Activated CD4-positive, alpha-beta T cell treated with anti-CD3 and anti-CD28 coated beads, Interleukin-10, Interleukin-2, amounts not matched to agents 100 ng/mL and 50 ng/mL, durations not matched to agents 16 hours and 8 hours (primary cell): ENCODE results near the gene NUDT11.
"Not testable (repeated sequence)": the region's sequence is repeated elsewhere in the genome, so short reads cannot be mapped to it uniquely, and the experiment has no call there.

Experiments used
- DNase-seq: peaks from one replicate; pipeline ENCODE4 v3.0.0-alpha.2; 2020

The NUDT11 gene

GRCh38 chrX:51496501-51497291, at the start of gene NUDT11:
Gene NUDT11, minus strand, starts transcription at chrX:51496592. Its CDS starts 148 bp downstream, at chrX:51496444.
- DNase-seq = peak; percentile 56

GRCh38 chrX:51520393-51520792, 24.0 kb upstream of the NUDT11 start:
- DNase-seq = no peak

DNA sequence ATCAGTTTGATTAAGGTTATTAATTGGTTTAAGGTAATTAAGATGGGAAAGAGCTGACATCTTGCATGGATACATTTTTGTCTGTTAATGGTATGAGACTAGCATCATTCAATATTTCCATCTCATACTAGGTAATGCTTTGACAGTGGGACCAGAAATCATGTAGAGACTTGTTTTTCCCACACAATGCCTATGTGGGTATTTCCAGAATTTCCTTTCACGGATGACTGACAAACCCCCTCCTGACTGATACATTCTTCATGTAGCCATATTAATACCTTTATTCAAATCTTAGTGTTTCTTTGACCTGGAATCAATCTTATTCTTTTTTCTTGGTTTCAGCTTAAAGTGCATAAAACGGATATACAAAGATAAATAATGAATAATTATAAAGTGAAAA, 22.7 kb upstream of the NUDT11 start:
- not testable (repeated sequence) for DNase-seq

DNA sequence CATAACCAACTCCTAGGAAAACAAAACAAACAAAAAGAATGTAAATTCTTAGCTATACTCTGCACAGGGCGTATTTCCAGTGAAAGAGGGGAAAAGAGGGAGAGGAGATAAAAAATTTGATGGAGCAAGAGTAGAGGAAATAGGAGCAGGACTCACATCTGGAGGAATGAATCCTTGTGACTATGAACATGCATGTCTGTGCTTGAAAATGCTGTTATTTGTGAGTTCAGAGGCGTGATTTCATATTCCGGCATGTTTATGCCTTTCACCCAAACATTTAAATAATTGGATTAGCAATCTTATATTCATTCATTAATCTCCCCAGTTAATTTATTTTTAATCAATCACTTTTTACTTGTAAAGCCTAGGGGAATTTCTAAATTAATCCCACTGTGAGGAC, 11.2 kb upstream of the NUDT11 start:
- DNase-seq = no peak

DNA sequence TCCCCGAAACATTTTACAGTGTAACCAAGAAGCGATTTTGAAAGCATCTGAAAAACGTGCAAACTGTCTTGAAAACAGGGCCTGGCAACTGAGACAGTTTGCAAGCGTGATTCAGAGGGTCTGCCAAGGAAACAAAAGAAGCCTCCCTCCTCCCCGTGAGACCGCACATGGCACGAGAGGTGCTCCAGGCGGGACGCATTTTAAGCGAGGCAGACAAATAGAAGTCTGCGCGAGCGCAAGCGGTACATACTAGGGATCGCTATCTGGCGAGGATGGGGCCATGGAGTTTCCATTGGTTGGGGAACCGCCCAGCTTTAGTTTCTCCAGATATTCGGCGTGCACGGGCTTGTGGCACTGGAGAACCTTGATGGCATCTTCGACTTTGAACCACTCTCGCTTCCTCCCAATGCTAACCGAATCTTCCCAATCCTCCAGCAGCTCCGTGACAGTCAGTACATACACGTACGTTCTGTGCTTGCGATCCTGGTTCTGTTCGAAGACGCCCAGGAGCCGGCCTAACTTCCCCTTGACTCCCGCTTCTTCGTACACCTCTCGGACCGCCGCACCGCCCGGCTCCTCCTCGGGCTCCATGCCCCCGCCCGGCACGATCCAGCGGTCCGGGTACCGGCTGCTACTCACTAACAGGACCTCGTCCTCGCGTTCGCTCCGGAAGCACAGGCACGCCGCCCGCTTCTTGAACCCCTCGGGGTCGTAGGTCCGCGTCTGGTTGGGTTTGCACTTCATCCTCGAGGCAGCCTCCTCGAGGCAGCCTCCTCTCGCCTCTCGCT, 497 bp downstream of the NUDT11 start:
- DNase-seq = peak; percentile 5

- no peak for DNase-seq
Observed at GRCh38 chrX:51494409-51494808, 2.0 kb downstream of the NUDT11 start.

DNA sequence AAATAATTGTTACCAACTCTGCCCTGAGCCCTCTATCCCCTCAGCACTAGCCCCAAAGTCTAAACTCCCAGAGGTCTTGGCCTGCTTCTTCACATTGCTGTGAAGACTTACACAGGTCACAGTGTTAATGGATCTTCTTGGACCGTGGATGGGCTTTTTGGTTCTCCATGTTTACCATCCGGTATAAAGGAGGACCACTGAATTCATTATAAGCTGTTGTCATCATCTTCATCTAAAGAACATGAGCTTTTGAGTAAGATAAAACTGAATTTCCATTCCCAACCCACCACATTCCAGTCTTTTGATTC, 8.5 kb downstream of the NUDT11 start:
- DNase-seq = no peak

GRCh38 chrX:51484616-51485015, 11.8 kb downstream of the NUDT11 start:
- DNase-seq = no peak

GRCh38 chrX:51482411-51482810, 14.0 kb downstream of the NUDT11 start:
- not testable (repeated sequence) for DNase-seq

- no peak for DNase-seq
Observed at GRCh38 chrX:51476930-51477329, 19.5 kb downstream of the NUDT11 start.

DNA sequence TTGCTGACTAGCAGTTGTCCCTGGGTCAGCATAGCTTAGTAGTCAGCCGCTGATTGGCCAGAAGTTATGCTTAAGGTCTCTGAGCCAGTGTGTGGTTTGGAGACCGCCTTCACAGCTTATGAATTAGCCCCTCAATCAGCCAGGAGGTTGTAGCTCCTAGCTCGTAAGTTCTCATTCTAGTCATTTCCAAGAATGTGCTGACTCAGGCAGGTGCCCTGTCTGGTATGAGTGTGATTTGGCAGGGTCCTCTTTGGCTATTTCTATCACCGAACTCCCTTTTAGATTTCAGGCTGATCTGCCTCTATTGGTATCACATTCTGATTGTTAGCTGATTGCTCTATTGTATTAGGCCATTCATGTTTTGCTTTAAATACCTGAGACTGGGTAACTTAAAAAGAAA, 33.1 kb downstream of the NUDT11 start:
- no peak for DNase-seq

GRCh38 chrX:51461053-51462044, 35.0 kb downstream of the NUDT11 start:
- peak; percentile 49 for DNase-seq

GRCh38 chrX:51459125-51459524, 37.3 kb downstream of the NUDT11 start:
- DNase-seq = peak; percentile 64

DNA sequence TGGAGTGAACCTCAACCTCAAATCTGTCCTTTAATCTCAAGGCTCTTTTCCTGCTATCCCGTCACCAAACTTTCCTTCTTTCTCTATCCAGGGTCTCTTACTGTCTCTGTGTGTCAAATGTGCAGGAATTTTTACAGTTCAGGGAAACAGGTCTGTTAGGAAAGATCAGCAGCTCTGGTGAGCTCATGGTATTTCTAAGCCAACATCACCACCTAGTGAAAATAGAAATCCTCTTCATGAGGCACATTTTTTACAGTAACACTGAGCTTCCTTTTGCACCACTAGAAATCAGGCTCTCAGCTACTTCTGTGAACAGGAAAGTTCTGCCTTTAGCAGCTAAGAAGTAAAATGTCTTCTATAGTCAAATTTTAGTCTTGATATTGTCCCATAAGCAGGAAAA, 39.6 kb downstream of the NUDT11 start:
- no peak for DNase-seq

DNA sequence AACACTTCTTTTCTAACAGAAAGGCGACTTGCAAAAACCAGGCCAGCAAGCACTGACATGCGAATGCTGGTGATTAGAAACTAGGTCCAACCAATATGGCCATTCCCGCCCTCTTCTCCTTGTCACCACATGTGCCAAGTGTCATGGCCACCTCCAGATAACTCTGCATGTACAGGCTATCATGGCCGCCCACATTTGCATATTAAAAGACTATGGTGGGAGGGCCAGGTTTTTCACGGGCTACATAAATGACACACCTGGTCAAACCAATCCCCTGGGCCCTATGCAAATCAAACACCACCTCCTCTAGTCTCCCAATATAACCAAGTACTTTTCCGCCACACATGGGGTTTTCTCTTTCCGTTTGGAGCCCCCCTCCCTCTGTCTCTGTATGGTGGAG, 40.1 kb downstream of the NUDT11 start:
- DNase-seq = no peak

DNA sequence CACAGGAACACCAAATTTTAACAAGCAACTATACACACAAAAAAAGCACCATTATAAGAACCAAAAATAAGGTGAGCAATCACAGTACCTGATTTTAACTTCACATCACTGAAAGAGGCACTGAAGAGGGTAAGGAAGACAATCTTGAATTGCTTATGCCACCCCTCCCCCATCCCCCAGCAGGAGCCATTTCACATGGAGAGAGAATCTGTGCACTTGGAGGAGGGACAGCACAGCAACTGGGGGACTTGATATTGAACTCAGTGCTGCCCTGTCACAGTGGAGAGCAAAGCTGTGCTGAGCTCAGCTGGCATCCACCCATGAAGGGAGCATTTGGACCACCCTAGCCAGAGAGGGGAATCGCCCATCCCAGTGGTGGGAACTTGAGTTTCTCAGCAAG, 56.0 kb downstream of the NUDT11 start:
- no peak for DNase-seq
